SK-N-SH (cell line): ENCODE results near the gene GALNT11. TPM values are rescaled to one million over a fixed set of nuclear protein-coding genes. Genes with fewer than 3 reads are reported as not detected.
"Not testable (repeated sequence)": the region's sequence is repeated elsewhere in the genome, so short reads cannot be mapped to it uniquely, and the experiment has no call there.

Experiments
- CTCF ChIA-PET: fragments of 300-600, 350-600 bp; formaldehyde crosslinking; extraction: SDS; loops from one replicate; lab custom pipeline; 2021; lab: Yijun Ruan, JAX
- POLR2A ChIA-PET: fragments of 350-600 bp; sonication (Branson Sonifier 250); formaldehyde crosslinking; extraction: SDS; loops from one replicate; lab custom pipeline; 2020; ENCODE audit warnings: antibody characterized with exemption, inconsistent platforms; lab: Yijun Ruan, JAX
- DNase-seq: peaks from one replicate; pipeline ENCODE4 v3.0.0; 2012
- H2AFZ ChIP-seq: fragments of 200-600 bp; sonication (generic); 2 replicates; pipeline ENCODE4 v1.8.1; 2016; ENCODE audit warnings: antibody characterized with exemption, mild to moderate bottlenecking, low read depth
- H3F3A ChIP-seq: fragments of 200-600 bp; sonication (generic); replicated peaks from 2 replicates; pipeline ENCODE3; 2016; ENCODE audit warnings: antibody characterized with exemption, mild to moderate bottlenecking; ENCODE audit not compliant: insufficient read depth
- H3K27ac ChIP-seq, 2 experiments: fragments of 200-500 bp in 1 of 2; fragments of 200-600 bp in 1 of 2; sonication (Bioruptor generic) in 1 of 2; sonication (generic), shearing (Covaris generic) in 1 of 2; 2 replicates each; pipeline versions ENCODE4 v1.5.1 to v1.6.1; 2014 to 2016; ENCODE audit warnings: low read depth in 2 of 2, inconsistent platforms in 1 of 2, low read length in 1 of 2, mild to moderate bottlenecking in 1 of 2, mixed read lengths in 1 of 2
- H3K27me3 ChIP-seq: fragments of 200-600 bp; sonication (generic), shearing (Covaris generic); 2 replicates; pipeline ENCODE4 v1.6.1; 2016; ENCODE audit warnings: mixed run types; ENCODE audit not compliant: insufficient read depth
- H3K36me3 ChIP-seq, 2 experiments: fragments of 200-500 bp in 1 of 2; fragments of 200-600 bp in 1 of 2; sonication (Bioruptor generic) in 1 of 2; sonication (generic) in 1 of 2; replicated peaks in 1 of 2; 2 replicates each; pipeline versions ENCODE3 to v1.5.1; 2014 to 2016; ENCODE audit warnings: low read length in 1 of 2, mild to moderate bottlenecking in 1 of 2; ENCODE audit not compliant: insufficient read depth in 2 of 2, control insufficient read depth in 1 of 2
- H3K4me1 ChIP-seq, 2 experiments: fragments of 200-500 bp in 1 of 2; fragments of 200-600 bp in 1 of 2; sonication (Bioruptor generic) in 1 of 2; sonication (generic), shearing (Covaris generic) in 1 of 2; 2 replicates each; pipeline versions ENCODE4 v1.5.1 to v1.6.1; 2014 to 2016; ENCODE audit warnings: low read depth in 1 of 2, low read length in 1 of 2, mixed run types in 1 of 2; ENCODE audit not compliant: insufficient read depth in 2 of 2, control insufficient read depth in 1 of 2
- H3K4me2 ChIP-seq: fragments of 200-600 bp; sonication (generic), shearing (Covaris generic); 2 replicates; pipeline ENCODE4 v1.6.1; 2017; ENCODE audit warnings: mixed run types
- H3K4me3 ChIP-seq, 2 experiments: fragments of 200-500 bp in 1 of 2; fragments of 200-600 bp in 1 of 2; sonication (Bioruptor generic) in 1 of 2; sonication (generic), shearing (Covaris generic) in 1 of 2; 2 replicates each; pipeline versions ENCODE4 v1.5.1 to v1.8.1; 2014 to 2016; ENCODE audit warnings: low read depth in 2 of 2, inconsistent platforms in 1 of 2, low read length in 1 of 2, mild to moderate bottlenecking in 1 of 2, mixed read lengths in 1 of 2, moderate library complexity in 1 of 2
- H3K79me2 ChIP-seq: fragments of 200-600 bp; sonication (generic); 2 replicates; pipeline ENCODE4 v1.8.1; 2017; ENCODE audit warnings: mild to moderate bottlenecking; ENCODE audit not compliant: insufficient read depth
- H3K9ac ChIP-seq: fragments of 200-600 bp; sonication (generic); 2 replicates; pipeline ENCODE4 v1.6.1; 2017; ENCODE audit warnings: mixed run types
- H3K9me2 ChIP-seq: fragments of 200-600 bp; sonication (generic); 2 replicates; pipeline ENCODE4 v1.6.1; 2017; ENCODE audit warnings: mixed run types
- H3K9me3 ChIP-seq: fragments of 200-600 bp; sonication (generic); 2 replicates; pipeline ENCODE4 v1.6.1; 2017; ENCODE audit warnings: mixed run types, mild to moderate bottlenecking, moderate library complexity
- H4K20me1 ChIP-seq: fragments of 200-600 bp; sonication (generic); 2 replicates; pipeline ENCODE4 v1.6.1; 2017; ENCODE audit warnings: mild to moderate bottlenecking, mixed run types; ENCODE audit not compliant: insufficient read depth
- ELF1 ChIP-seq: IDR thresholded peaks from 2 replicates; pipeline ENCODE4 v1.4.0; 2012
- EP300 ChIP-seq, 2 experiments: IDR thresholded peaks; 2 replicates each; pipeline versions ENCODE4 v1.4.0 to v1.6.1; 2012; ENCODE audit warnings: borderline replicate concordance in 1 of 2, low read depth in 1 of 2, low read length in 1 of 2
- FOSL2 ChIP-seq: IDR thresholded peaks from 2 replicates; pipeline ENCODE4 v1.4.0; 2012; ENCODE audit warnings: low read depth, mild to moderate bottlenecking, moderate library complexity, borderline replicate concordance
- FOXJ3 ChIP-seq: sonication (generic); formaldehyde crosslinking; IDR thresholded peaks from 2 replicates; pipeline ENCODE4 v1.5.1; 2020; ENCODE audit warnings: mild to moderate bottlenecking, missing genetic modification reagents
- FOXM1 ChIP-seq: IDR thresholded peaks from 2 replicates; pipeline ENCODE4 v1.4.0; 2012; ENCODE audit warnings: low read depth, mild to moderate bottlenecking
- GABPA ChIP-seq: IDR thresholded peaks from 2 replicates; pipeline ENCODE4 v1.4.0; 2012; ENCODE audit warnings: low read depth, mild to moderate bottlenecking
- MEF2A ChIP-seq: IDR thresholded peaks from 2 replicates; pipeline ENCODE4 v1.4.0; 2012; ENCODE audit warnings: low read depth, borderline replicate concordance
- MXI1 ChIP-seq: IDR thresholded peaks from 2 replicates; pipeline ENCODE4 v1.6.1; 2012; ENCODE audit warnings: mild to moderate bottlenecking, low read depth, low read length, improper control_type of control experiment
- NFIC ChIP-seq: IDR thresholded peaks from 2 replicates; pipeline ENCODE4 v1.4.0; 2012; ENCODE audit warnings: borderline replicate concordance
- POLR2AphosphoS5 ChIP-seq: IDR thresholded peaks from 2 replicates; pipeline ENCODE4 v1.6.1; 2012; ENCODE audit warnings: low read depth, low read length
- RAD21 ChIP-seq: IDR thresholded peaks from 2 replicates; pipeline ENCODE4 v1.6.1; 2012; ENCODE audit warnings: mild to moderate bottlenecking, low read length
- RCOR1 ChIP-seq: fragments of 150-350 bp; IDR thresholded peaks from 2 replicates; pipeline ENCODE4 v1.6.1; 2017; ENCODE audit warnings: antibody characterized with exemption, low read length
- RXRA ChIP-seq: IDR thresholded peaks from 2 replicates; pipeline ENCODE4 v1.4.0; 2012; ENCODE audit warnings: low read depth, mild to moderate bottlenecking, borderline replicate concordance
- SIN3A ChIP-seq: IDR thresholded peaks from 2 replicates; pipeline ENCODE4 v1.6.1; 2012; ENCODE audit warnings: low read depth, mild to moderate bottlenecking, low read length, moderate library complexity, borderline replicate concordance
- SMC3 ChIP-seq: IDR thresholded peaks from 2 replicates; pipeline ENCODE4 v1.6.1; 2012; ENCODE audit warnings: low read depth, low read length, improper control_type of control experiment
- TAF1 ChIP-seq: IDR thresholded peaks from 2 replicates; pipeline ENCODE4 v1.6.1; 2012; ENCODE audit warnings: low read depth, mild to moderate bottlenecking, low read length, moderate library complexity, borderline replicate concordance
- TCF12 ChIP-seq: IDR thresholded peaks from 2 replicates; pipeline ENCODE4 v1.4.0; 2012
- YY1 ChIP-seq: IDR thresholded peaks from 2 replicates; pipeline ENCODE4 v1.4.0; 2012; ENCODE audit warnings: low read depth, mild to moderate bottlenecking
- WGBS: methylation state at CpG from one replicate; pipeline ENCODE4 v1.1.6; 2017; ENCODE audit warnings: low lambda C conversion rate; 5-methylcytosine and 5-hydroxymethylcytosine counted together
- polyA plus RNA-seq, 3 experiments: library from polyadenylated mRNA; depleted of rRNA; stranded (reverse); fragments of >200 nt; gene quantifications; 2 replicates each; pipeline ENCODE4 v1.2.3, GENCODE V29; 2012
- TF ChIP-seq, protein P1 (sequence below): IDR thresholded peaks from 2 replicates; pipeline ENCODE4 v1.4.0; 2012; ENCODE audit warnings: low read depth
- TF ChIP-seq, protein P2 (sequence below): IDR thresholded peaks from 2 replicates; pipeline ENCODE4 v1.4.0; 2012; ENCODE audit warnings: low read depth, borderline replicate concordance
- TF ChIP-seq, protein P3 (sequence below): fragments of 150-350 bp; IDR thresholded peaks from 2 replicates; pipeline ENCODE4 v1.6.1; 2017; ENCODE audit warnings: antibody characterized with exemption, low read length, low read depth, borderline replicate concordance

Gene GALNT11
- polyA plus RNA-seq, 1 of the 3 experiments (the other 2 are of a cell fraction): 70.0 TPM

DNA sequence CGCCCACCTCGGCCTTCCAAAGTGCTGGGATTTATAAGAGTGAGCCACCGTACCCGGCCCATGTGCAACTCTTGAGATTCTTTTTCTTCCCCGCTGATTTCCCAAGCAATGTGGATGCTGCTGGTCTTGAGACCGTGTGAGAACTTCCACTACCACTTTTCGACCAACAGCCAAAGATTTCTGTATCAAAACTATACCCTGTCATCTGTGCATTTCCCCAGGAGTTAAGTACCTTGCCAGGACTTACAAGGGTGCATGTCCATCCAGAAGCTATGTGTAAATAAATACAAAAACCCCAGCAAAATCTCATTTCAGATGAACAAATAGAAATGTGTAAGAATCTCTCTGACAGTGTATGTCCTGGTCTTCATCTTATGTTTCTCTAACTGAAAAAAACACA lies 9.9 kb upstream of the GALNT11 start:
- no peak for DNase-seq
- Histone ChIP-seq H3K9me3 (no peaks in the 10 kb centered on the region), H3K27ac (no peak overlapping the region), H3K9ac (no peak overlapping the region), H3F3A (no peaks in the 10 kb centered on the region), H3K4me1 (no peaks in the 10 kb centered on the region), H3K36me3 (no peaks in the 10 kb centered on the region), H3K4me3 (no peak overlapping the region), H3K9me2 (no peaks in the 10 kb centered on the region), H3K79me2 (no peaks in the 10 kb centered on the region), H3K4me2 (no peak overlapping the region), H2AFZ (no peak overlapping the region), H3K27me3 (peaks cover 13% of the 10 kb centered on the region; the same call in 1 of the 2 replicates), H4K20me1 (no peaks in the 10 kb centered on the region)
- TF ChIP-seq, protein P1, sequence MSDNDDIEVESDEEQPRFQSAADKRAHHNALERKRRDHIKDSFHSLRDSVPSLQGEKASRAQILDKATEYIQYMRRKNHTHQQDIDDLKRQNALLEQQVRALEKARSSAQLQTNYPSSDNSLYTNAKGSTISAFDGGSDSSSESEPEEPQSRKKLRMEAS: no peak
- no peak for TF ChIP-seq RCOR1
- no peak for TF ChIP-seq MXI1
- no peak for TF ChIP-seq FOXJ3
- TF ChIP-seq ELF1: no peak
- no peak for TF ChIP-seq MEF2A
- no peak for TF ChIP-seq POLR2AphosphoS5
- POLR2A ChIA-PET: no interaction called here
- CTCF ChIA-PET: interaction anchor here (0.6 to 0.8 kb wide), 2 partner anchors 44 to 232 kb away, joined by 3 read pairs; no protein-coding TSS in a partner anchor
- WGBS: 65% methylated on average over 7 of the region's 7 CpGs

DNA sequence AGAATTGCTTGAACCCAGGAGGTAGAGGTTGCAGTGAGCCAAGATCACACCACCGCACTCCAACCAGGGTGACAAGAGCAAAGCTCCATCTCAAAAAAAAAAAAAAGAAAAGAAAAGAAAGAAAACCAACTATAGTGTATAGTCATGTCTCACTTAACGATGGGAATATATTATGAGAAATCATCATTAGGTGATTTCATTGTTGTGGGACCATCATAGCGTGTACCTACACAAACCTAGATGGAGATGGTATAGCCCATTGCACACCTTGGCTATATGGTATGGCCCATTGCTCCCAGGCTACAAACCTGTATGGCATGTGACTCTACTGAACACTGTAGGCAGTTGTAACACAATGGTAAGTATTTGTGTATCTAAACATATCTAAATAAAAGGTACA lies 8.5 kb upstream of the GALNT11 start:
- Histone ChIP-seq H3K27ac (no peak overlapping the region), H3K36me3 (no peaks in the 10 kb centered on the region), H3K79me2 (no peaks in the 10 kb centered on the region), H3K9me3 (no peaks in the 10 kb centered on the region), H3K9ac (no peak overlapping the region), H3K4me2 (no peak overlapping the region), H3K27me3 (0 out of 2 replicates have a peak, but pooled peaks cover 13% of the 10 kb centered on the region), H4K20me1 (no peaks in the 10 kb centered on the region), H3F3A (no peaks in the 10 kb centered on the region), H3K9me2 (no peaks in the 10 kb centered on the region), H3K4me1 (no peaks in the 10 kb centered on the region), H2AFZ (no peak overlapping the region), H3K4me3 (no peak overlapping the region)
- DNase-seq: no peak
- POLR2A ChIA-PET: interaction anchor here (0.5 to 0.7 kb wide), 2 partner anchors 8 to 276 kb away, joined by 3 read pairs; partner anchors contain the start of gene GALNT11
- TF ChIP-seq TCF12 (no peak), ELF1 (no peak), NFIC (no peak), FOSL2 (no peak), FOXM1 (no peak), TAF1 (no peak), YY1 (no peak), RAD21 (no peak), SIN3A (no peak), FOXJ3 (no peak), GABPA (no peak), RXRA (no peak), SMC3 (no peak), EP300 (IDR thresholded peaks at IDR 0.05; ENCODE audit: borderline replicate concordance in 1 of 2, low read depth in 1 of 2, low read length in 1 of 2) (no peak)
- TF ChIP-seq, protein P2, sequence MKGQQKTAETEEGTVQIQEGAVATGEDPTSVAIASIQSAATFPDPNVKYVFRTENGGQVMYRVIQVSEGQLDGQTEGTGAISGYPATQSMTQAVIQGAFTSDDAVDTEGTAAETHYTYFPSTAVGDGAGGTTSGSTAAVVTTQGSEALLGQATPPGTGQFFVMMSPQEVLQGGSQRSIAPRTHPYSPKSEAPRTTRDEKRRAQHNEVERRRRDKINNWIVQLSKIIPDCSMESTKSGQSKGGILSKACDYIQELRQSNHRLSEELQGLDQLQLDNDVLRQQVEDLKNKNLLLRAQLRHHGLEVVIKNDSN: no peak
- TF ChIP-seq, protein P3, sequence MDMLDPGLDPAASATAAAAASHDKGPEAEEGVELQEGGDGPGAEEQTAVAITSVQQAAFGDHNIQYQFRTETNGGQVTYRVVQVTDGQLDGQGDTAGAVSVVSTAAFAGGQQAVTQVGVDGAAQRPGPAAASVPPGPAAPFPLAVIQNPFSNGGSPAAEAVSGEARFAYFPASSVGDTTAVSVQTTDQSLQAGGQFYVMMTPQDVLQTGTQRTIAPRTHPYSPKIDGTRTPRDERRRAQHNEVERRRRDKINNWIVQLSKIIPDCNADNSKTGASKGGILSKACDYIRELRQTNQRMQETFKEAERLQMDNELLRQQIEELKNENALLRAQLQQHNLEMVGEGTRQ: no peak
- CTCF ChIA-PET: interaction anchor here (1.6 kb wide), 1 partner anchor 235 kb away, joined by 3 read pairs; no protein-coding TSS in a partner anchor
- WGBS: 71% methylated on average over 3 of the region's 3 CpGs

DNA sequence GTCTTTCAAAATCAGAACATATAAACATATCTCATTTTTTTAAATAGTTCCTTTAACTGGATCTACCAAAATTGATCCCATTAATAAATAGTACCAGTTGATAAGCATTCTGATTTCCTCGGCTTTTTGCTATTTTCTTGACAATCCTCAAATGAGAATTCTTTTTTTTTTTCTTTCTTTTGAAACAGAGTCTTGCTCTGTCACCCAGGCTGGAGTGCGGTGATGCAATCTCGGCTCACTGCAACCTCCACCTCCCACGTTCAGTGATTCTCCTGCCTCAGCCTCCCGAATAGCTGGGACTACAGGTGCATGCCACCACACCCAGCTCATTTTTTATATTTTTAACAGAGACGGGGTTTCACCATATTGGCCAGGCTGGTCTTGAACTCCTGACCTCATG lies 7.8 kb upstream of the GALNT11 start:
- H3K27me3 ChIP-seq: 0 out of 2 replicates have a peak, but pooled peaks cover 13% of the 10 kb centered on the region
- H3K9me2 ChIP-seq, H3K4me1 ChIP-seq, H3K36me3 ChIP-seq, H3K4me2 ChIP-seq, H3K27ac ChIP-seq, H3F3A ChIP-seq, POLR2A ChIA-PET, H3K9me3 ChIP-seq, H3K9ac ChIP-seq, DNase-seq, H3K4me3 ChIP-seq, H3K79me2 ChIP-seq, H2AFZ ChIP-seq, H4K20me1 ChIP-seq: not testable (repeated sequence)
- 60% methylated on average over 6 of the region's 6 CpGs for WGBS
- CTCF ChIA-PET: interaction anchor here (1.6 kb wide), 1 partner anchor 235 kb away, joined by 3 read pairs; no protein-coding TSS in a partner anchor
